ENCODE data around the gene TMEM217.

Gene TMEM217

DNA sequence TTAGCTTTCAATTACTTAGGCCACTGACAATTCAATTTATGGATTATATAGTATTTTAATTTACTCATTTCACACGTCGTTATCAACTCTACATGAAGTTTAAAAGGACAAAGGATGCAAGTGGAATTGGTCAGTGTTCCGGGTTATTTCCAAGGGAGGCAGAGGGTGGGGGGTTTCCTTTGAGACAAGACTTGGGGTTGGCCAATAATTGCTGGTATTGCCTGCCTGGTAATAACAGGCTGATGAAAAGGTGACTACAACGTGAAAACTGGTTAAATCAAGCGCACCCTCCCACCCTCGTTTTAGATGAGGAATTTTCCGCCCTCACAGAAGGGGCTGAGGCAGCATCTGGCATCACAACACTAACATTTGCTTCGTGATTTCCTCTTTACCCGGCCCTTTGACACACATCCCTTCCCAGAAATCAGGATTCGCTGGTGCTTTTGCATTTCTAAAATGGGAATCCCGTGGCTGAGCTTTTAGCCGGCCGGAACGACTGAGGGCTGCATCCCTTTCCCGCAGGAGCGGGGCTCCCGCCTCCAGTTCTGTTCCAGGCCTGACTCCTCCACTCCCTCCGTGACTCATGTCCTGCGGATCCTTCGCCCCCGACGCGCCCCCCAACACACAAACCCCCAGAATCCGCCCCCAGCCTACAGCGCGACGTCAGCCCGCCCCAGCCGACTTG lies 89.0 kb downstream of the TMEM217 start:
- no peak for TF ChIP-seq BHLHE40 (IDR thresholded peaks at IDR 0.05; ENCODE audit: borderline replicate concordance)
- no peak for TF ChIP-seq FOXM1 (IDR thresholded peaks at IDR 0.05; ENCODE audit: borderline replicate concordance)
- no peak for TF ChIP-seq HDGF (IDR thresholded peaks at IDR 0.05; ENCODE audit: borderline replicate concordance)
- TF ChIP-seq FOXK2 (IDR thresholded peaks at IDR 0.05) = no peak
- TF ChIP-seq CTBP1 (IDR thresholded peaks at IDR 0.05; ENCODE audit: borderline replicate concordance) = no peak
- DNase-seq (ENCODE audit: extremely low spot score) = peak; percentile 34
- ChIA-PET CTCF (interaction anchor here (1.9 kb wide), 1 partner anchor 41 kb away, joined by 5 read pairs; no protein-coding TSS in a partner anchor), POLR2A (interaction anchor here (0.9 to 4.4 kb wide), 12 partner anchors 10 to 140 kb away, joined by 3 to 54 read pairs (median 4); partner anchors contain the start of genes TBC1D22B and TMEM217)

DNA sequence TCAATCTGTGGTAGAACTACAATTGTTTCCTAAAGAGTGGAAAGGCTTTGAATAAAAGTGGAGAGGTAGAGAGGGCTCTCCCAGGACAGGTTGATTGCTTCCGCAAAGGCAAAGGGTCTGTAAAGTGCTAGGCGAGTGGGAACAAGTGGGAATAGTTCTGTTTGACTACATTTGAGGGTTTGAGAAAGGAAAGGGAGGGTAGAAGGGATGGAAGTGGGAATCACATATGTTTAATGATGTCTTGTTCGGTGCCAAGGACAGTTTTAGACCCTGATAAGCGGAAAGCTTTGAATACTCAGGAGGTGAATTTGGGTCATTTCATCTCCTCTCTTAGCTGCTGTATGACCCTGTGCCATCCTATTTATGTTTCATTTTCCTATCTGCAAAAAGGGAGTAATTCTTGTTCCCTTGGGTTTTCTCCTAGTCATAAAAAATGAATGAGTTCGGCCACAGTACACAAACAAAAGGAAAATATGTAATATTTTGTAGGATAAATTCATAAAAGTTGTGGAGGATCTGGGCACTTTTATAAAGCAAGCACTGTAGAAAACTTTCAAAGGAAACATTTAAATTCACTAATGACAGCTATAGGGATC lies 89.7 kb downstream of the TMEM217 start:
- DNase-seq (ENCODE audit: extremely low spot score) = no peak
- ChIA-PET CTCF (no interaction called here), POLR2A (interaction anchor here (0.9 to 4.4 kb wide), 9 partner anchors 9 to 117 kb away, joined by 3 to 54 read pairs (median 5); no protein-coding TSS in a partner anchor)
- TF ChIP-seq, protein P1, sequence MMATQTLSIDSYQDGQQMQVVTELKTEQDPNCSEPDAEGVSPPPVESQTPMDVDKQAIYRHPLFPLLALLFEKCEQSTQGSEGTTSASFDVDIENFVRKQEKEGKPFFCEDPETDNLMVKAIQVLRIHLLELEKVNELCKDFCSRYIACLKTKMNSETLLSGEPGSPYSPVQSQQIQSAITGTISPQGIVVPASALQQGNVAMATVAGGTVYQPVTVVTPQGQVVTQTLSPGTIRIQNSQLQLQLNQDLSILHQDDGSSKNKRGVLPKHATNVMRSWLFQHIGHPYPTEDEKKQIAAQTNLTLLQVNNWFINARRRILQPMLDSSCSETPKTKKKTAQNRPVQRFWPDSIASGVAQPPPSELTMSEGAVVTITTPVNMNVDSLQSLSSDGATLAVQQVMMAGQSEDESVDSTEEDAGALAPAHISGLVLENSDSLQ (IDR thresholded peaks at IDR 0.05) = no peak
- TF ChIP-seq FOXA1 (IDR thresholded peaks at IDR 0.05) (no peak), CTBP1 (IDR thresholded peaks at IDR 0.05; ENCODE audit: borderline replicate concordance) (no peak), FOXK2 (IDR thresholded peaks at IDR 0.05) (no peak), NFRKB (IDR thresholded peaks at IDR 0.05) (no peak), ZNF384 (IDR thresholded peaks at IDR 0.05) (no peak), ARNT (IDR thresholded peaks at IDR 0.05) (no peak), BHLHE40 (IDR thresholded peaks at IDR 0.05; ENCODE audit: borderline replicate concordance) (no peak)

DNA sequence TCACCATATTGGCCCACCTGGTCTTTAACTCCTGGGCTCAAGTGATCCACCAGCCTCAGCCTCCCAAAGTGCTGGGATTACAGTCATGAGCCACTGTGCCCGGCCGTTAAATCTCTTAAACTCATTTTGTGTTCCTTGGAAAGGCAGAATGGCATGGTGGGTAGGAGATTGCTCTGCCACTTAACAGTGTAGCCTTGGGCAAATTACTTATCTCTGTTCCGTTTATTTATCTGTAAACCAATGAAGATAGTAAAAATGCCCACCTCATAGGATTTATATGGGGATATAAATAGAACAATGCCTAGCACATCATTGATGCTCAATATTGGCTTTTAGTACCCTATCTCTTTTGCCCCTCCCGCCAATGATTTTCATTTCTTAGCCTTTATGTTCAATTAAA lies 95.2 kb downstream of the TMEM217 start:
- POLR2A ChIA-PET = no interaction called here
- DNase-seq (ENCODE audit: extremely low spot score) = no peak
- CTCF ChIA-PET = no interaction called here
- TF ChIP-seq FOXK2 (IDR thresholded peaks at IDR 0.05) = no peak

All from HEK293T (cell line).